PC-3 (cell line): ENCODE measurements around the gene MACROD1. TPM values are rescaled to one million over a fixed set of nuclear protein-coding genes. Genes with fewer than 3 reads are reported as not detected.

Experiments
- ATAC-seq: fragments of 200-7000 bp; cut with Tn5 transposase; 2 replicates; pipeline ENCODE4 v1.9.1; 2020; ENCODE audit warnings: mild to moderate bottlenecking, moderate library complexity
- BruUV-seq: library from RNA; stranded (reverse); fragments of 400-500 nt; replicated peaks from 2 replicates; lab custom pipeline; 2021; lab: Mats Ljungman, UMichigan
- CTCF ChIA-PET: fragments of 300-600 bp; sonication (Branson Sonifier 250); formaldehyde crosslinking; loops from one replicate; lab custom pipeline; 2022; ENCODE audit warnings: antibody characterized with exemption; lab: Charles Lee
- POLR2A ChIA-PET: fragments of 300-600 bp; sonication (Branson Sonifier 250); formaldehyde crosslinking; loops from one replicate; lab custom pipeline; 2022; ENCODE audit warnings: antibody characterized with exemption; ENCODE audit not compliant: unreplicated experiment; lab: Charles Lee
- DNase-seq: peaks from one replicate; pipeline ENCODE4 v3.0.0-alpha.2; 2015
- H2AFZ ChIP-seq: fragments of 300-600 bp; sonication (generic); 2 replicates; pipeline ENCODE4 v1.6.0; 2016; ENCODE audit warnings: antibody characterized with exemption, low read length
- H3F3A ChIP-seq: fragments of 300-600 bp; sonication (generic); one replicate; pipeline ENCODE4 v1.6.0; 2017; ENCODE audit warnings: antibody characterized with exemption, low read length, control low read depth, mild to moderate bottlenecking; ENCODE audit not compliant: unreplicated experiment
- H3K27ac ChIP-seq: fragments of 300-600 bp; sonication (generic); 2 replicates; pipeline ENCODE4 v1.5.1; 2016; ENCODE audit warnings: mild to moderate bottlenecking, low read length
- H3K27me3 ChIP-seq: fragments of 300-600 bp; sonication (generic); 2 replicates; pipeline ENCODE4 v1.6.1; 2016; ENCODE audit warnings: low read length, mixed read lengths
- H3K36me3 ChIP-seq: fragments of 300-600 bp; sonication (generic); 2 replicates; pipeline ENCODE4 v1.6.1; 2016; ENCODE audit warnings: low read depth, mixed run types, low read length, mixed read lengths
- H3K4me1 ChIP-seq: fragments of 300-600 bp; sonication (generic); 2 replicates; pipeline ENCODE4 v1.5.1; 2016; ENCODE audit warnings: low read length; ENCODE audit not compliant: insufficient read depth
- H3K4me2 ChIP-seq: fragments of 300-600 bp; sonication (generic); 2 replicates; pipeline ENCODE4 v1.6.0; 2016; ENCODE audit warnings: low read length
- H3K4me3 ChIP-seq: fragments of 300-600 bp; sonication (generic); 2 replicates; pipeline ENCODE4 v1.5.1; 2016; ENCODE audit warnings: mild to moderate bottlenecking, low read length, mixed read lengths
- H3K79me2 ChIP-seq: fragments of 300-600 bp; sonication (generic); 2 replicates; pipeline ENCODE4 v1.6.1; 2017; ENCODE audit warnings: low read length, mixed read lengths
- H3K9ac ChIP-seq: fragments of 300-600 bp; sonication (generic); 2 replicates; pipeline ENCODE4 v1.6.0; 2016; ENCODE audit warnings: mild to moderate bottlenecking, low read length
- H3K9me2 ChIP-seq: fragments of 300-600 bp; sonication (generic); replicated peaks from 2 replicates; pipeline ENCODE4 v1.6.1; 2016; ENCODE audit warnings: mixed run types, low read length, mixed read lengths
- H3K9me3 ChIP-seq: fragments of 300-600 bp; sonication (generic); 2 replicates; pipeline ENCODE4 v1.6.1; 2016; ENCODE audit warnings: low read length, mixed read lengths
- H4K20me1 ChIP-seq: fragments of 300-600 bp; sonication (generic); 2 replicates; pipeline ENCODE4 v1.6.1; 2016; ENCODE audit warnings: low read length, mixed read lengths
- EZH2 ChIP-seq: fragments of 300-600 bp; sonication (generic); IDR thresholded peaks from one replicate; pipeline ENCODE4 v1.6.1; 2017; ENCODE audit warnings: antibody characterized with exemption, mild to moderate bottlenecking, low read length; ENCODE audit not compliant: unreplicated experiment
- EZH2phosphoT487 ChIP-seq: fragments of 300-600 bp; sonication (generic); IDR thresholded peaks from 2 replicates; pipeline ENCODE4 v1.6.1; 2018; ENCODE audit warnings: mild to moderate bottlenecking, antibody characterized with exemption, low read length, borderline replicate concordance
- intact Hi-C: fragments of 100-400 bp; cut with micrococcal nuclease; formaldehyde crosslinking; loops from 2 replicates; pipeline ENCODE4 v1.9.0; 2023
- total RNA-seq: library from RNA; depleted of rRNA; stranded (reverse); fragments of >200 nt; gene quantifications from 2 replicates; pipeline ENCODE4 v1.2.3, GENCODE V29; 2014
- TF ChIP-seq, protein P1 (sequence below): fragments of 300-600 bp; sonication (generic); conservative IDR thresholded peaks from 2 replicates; pipeline ENCODE4 v1.5.1; 2017; ENCODE audit warnings: antibody characterized with exemption, low read depth, mild to moderate bottlenecking, low read length

Gene MACROD1
- total RNA-seq, 1 experiment from 2014 or later = 71.4 TPM

GRCh38 chr11:64206457-64207255 lies 40.7 kb upstream of the MACROD1 start, which contains the start of gene FERMT3:
FERMT3 (plus strand) TSS chr11:64206721; CDS start chr11:64207365, 644 bp downstream.
- Histone ChIP-seq H3K36me3 (peaks cover 48% of the 10 kb centered on the region), H2AFZ (no peak within 1 kb of the TSS), H3K27me3 (no peaks in the 10 kb centered on the region), H3F3A (peaks cover 4% of the 10 kb centered on the region), H4K20me1 (peaks cover 7% of the 10 kb centered on the region; the same call in 1 of the 2 replicates), H3K9me2 (no peaks in the 10 kb centered on the region), H3K9me3 (no peaks in the 10 kb centered on the region), H3K4me1 (0 out of 2 replicates have a peak, but pooled peaks cover 3% of the 10 kb centered on the region), H3K4me3 (no peak within 1 kb of the TSS), H3K79me2 (no peaks in the 10 kb centered on the region), H3K4me2 (no peak within 1 kb of the TSS), H3K27ac (no peak within 1 kb of the TSS), H3K9ac (no peak within 1 kb of the TSS)
- ChIA-PET POLR2A (no interaction called here), CTCF (interaction anchor here (0.7 kb wide), 1 partner anchor 45 kb away, joined by 7 read pairs; no protein-coding TSS in a partner anchor)
- TF ChIP-seq EZH2 = no peak
- TF ChIP-seq EZH2phosphoT487 = no peak
- TF ChIP-seq, protein P1, sequence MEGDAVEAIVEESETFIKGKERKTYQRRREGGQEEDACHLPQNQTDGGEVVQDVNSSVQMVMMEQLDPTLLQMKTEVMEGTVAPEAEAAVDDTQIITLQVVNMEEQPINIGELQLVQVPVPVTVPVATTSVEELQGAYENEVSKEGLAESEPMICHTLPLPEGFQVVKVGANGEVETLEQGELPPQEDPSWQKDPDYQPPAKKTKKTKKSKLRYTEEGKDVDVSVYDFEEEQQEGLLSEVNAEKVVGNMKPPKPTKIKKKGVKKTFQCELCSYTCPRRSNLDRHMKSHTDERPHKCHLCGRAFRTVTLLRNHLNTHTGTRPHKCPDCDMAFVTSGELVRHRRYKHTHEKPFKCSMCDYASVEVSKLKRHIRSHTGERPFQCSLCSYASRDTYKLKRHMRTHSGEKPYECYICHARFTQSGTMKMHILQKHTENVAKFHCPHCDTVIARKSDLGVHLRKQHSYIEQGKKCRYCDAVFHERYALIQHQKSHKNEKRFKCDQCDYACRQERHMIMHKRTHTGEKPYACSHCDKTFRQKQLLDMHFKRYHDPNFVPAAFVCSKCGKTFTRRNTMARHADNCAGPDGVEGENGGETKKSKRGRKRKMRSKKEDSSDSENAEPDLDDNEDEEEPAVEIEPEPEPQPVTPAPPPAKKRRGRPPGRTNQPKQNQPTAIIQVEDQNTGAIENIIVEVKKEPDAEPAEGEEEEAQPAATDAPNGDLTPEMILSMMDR = no peak
- ATAC-seq (no peak), DNase-seq (no peak)
- intact Hi-C loops = no loop called here
- BruUV-seq = no TSS peak

- Histone ChIP-seq H3K9ac (no peak overlapping the region), H4K20me1 (peaks cover 7% of the 10 kb centered on the region; the same call in 1 of the 2 replicates), H3F3A (peaks cover 4% of the 10 kb centered on the region), H3K4me3 (no peak overlapping the region), H3K4me2 (no peak overlapping the region), H3K27me3 (no peaks in the 10 kb centered on the region), H3K36me3 (peaks cover 68% of the 10 kb centered on the region), H3K27ac (no peak overlapping the region), H3K79me2 (peaks cover 9% of the 10 kb centered on the region; the same call in 1 of the 2 replicates), H3K9me2 (no peaks in the 10 kb centered on the region), H3K4me1 (0 out of 2 replicates have a peak, but pooled peaks cover 3% of the 10 kb centered on the region), H2AFZ (no peak overlapping the region), H3K9me3 (no peaks in the 10 kb centered on the region)
- peak; percentile 98 for DNase-seq
- no TSS peak for BruUV-seq
- TF ChIP-seq EZH2phosphoT487 (no peak), EZH2 (no peak)
- TF ChIP-seq, protein P1 = peak; percentile 96
- POLR2A ChIA-PET = interaction anchor here (0.7 to 1.1 kb wide), 2 partner anchors 19 to 121 kb away, joined by 6 to 10 read pairs; partner anchors contain the start of gene STIP1
- peak; percentile 73 for ATAC-seq
- intact Hi-C loops = loop anchor here (1.0 to 2.0 kb wide), 3 partner anchors 22 to 100 kb away; partner anchors contain the start of genes ESRRA, NUDT22, PLCB3 and TRPT1
- CTCF ChIA-PET = interaction anchor here (0.5 to 1.6 kb wide), 17 partner anchors 9 to 151 kb away, joined by 3 to 15 read pairs (median 5); partner anchors contain the start of genes DNAJC4, FKBP2, NUDT22 and PRDX5
Observed at GRCh38 chr11:64204464-64204989, 38.6 kb upstream of the MACROD1 start.
